ENCODE measurements around the gene MAP6. TPM values are rescaled to one million over a fixed set of nuclear protein-coding genes. Genes with fewer than 3 reads are reported as not detected.

Gene MAP6
- total and polyA plus RNA-seq, 9 donors: 6.1 to 13.4 (median 9.8) TPM

DNA sequence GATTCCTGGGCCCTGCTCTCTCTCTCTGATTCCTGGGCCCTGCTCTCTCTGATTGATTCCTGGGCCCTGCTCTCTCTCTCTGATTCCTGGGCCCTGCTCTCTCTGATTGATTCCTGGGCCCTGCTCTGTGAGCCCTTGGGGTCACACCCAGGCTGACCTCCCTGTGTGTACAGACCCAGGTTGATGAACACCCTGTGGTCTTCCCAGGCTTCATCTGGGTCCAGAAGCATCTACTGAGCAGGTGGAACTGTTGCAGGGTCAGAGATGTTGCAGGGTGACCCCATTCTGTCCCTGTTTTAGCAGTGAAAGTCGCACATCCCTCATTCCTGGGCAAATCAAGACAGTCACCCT lies 126.8 kb downstream of the MAP6 start:
- H3K4me3 ChIP-seq (ENCODE audit: low read length): no peak overlapping the region
- no peaks in the 10 kb centered on the region for H3K27me3 ChIP-seq (ENCODE audit: control insufficient read depth, insufficient read depth, low read length)
- H3K36me3 ChIP-seq (ENCODE audit: control insufficient read depth, insufficient read depth, low read length): no peaks in the 10 kb centered on the region
- peaks cover 19% of the 10 kb centered on the region for H3K4me1 ChIP-seq (ENCODE audit: control insufficient read depth, insufficient read depth, low read length)
- no peaks in the 10 kb centered on the region for H3K9me3 ChIP-seq (replicated peaks; ENCODE audit: control insufficient read depth, low read depth, low read length)
- 92% methylated on average over 1 of the region's 1 CpG for WGBS (ENCODE audit: insufficient coverage)
- DNase-seq: no peak
- H3K27ac ChIP-seq (ENCODE audit: low read length): no peak overlapping the region

DNA sequence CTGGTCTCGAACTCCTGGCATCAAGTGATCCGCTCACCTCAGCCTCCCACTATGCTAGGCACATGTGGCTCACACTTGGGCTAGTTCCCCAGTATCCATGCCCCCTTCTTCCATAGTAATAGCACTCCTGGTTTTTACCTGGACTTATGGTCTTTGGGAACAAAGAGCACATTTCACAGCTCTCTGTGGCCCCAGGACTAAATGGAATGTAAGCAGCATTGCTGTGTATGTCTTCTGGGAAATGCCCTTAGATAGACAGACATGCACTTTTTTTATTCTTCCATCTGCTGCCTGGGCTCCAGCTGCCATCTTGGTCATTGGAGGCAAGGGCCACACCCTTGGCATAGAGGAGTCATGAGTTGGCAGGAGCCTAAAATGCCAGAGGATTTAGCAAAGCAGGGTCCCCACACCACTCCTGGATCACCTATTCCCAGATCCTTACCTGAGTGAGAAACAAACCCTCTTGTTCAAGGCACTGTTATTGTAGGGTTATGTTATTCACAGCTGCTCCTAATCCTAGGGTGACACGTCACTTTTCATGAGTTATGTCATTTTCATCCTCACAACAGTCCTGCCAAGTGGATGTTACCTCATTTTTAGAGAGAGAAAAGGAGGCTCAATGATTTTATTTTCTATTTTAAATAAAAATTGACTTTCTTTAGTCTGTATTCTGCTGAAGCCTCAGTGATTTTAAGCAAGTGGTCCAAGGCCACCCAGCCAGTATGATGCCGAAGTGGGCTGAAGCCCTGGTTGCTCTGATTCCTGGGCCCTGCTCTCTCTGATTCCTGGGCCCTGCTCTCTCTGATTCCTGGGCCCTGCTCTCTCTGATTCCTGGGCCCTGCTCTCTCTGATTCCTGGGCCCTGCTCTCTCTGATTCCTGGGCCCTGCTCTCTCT lies 127.4 kb downstream of the MAP6 start:
- Histone ChIP-seq H3K9me3 (replicated peaks; ENCODE audit: control insufficient read depth, low read depth, low read length) (no peaks in the 10 kb centered on the region), H3K36me3 (ENCODE audit: control insufficient read depth, insufficient read depth, low read length) (no peaks in the 10 kb centered on the region), H3K27me3 (ENCODE audit: control insufficient read depth, insufficient read depth, low read length) (peaks cover 1% of the 10 kb centered on the region), H3K4me1 (ENCODE audit: control insufficient read depth, insufficient read depth, low read length) (peaks cover 19% of the 10 kb centered on the region), H3K4me3 (ENCODE audit: low read length) (no peak overlapping the region), H3K27ac (ENCODE audit: low read length) (no peak overlapping the region)
- no peak for DNase-seq
- 86% methylated on average over 3 of the region's 4 CpGs for WGBS (ENCODE audit: insufficient coverage)

DNA sequence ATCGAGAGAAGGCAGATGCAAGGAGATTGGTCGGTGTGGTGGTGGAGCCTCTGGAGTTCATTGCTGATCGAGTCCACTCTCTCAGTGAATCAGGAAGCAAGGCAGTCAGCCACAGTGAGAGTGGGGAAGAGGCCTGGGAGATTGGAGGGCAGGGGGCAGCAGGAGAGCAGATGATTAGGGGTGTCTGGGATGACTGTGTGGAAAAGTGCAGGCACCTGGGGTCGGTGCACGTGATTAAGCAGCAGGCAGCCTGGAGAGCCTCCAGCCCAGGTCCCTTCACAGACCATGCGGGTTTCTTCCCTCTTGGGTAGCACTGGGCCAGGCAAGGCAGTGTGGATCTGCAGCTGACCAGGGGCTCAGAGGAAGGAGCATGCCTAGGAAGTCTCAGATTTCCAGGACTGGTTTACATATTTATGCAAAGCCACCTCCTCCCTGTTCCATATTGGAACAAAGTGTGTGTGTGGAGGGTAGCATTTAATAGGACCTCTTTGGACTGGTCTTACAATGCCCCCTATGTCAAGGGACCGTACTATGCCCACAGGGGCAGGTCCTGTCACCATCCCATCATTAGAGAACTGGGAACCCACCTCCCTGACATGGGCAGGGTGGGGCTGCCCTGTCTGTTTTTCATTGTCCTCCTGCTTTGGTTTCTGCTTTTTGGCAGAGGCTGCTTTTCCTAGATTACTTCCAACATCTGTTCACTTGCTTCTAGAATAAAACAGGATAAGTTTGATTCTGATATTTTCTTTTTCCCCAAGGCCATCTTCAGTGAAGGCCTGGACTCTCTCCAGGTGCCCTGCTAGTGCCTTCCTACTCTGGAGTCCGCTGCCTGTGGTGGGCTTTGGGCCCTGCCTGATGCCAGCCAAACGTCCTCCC lies 129.1 kb downstream of the MAP6 start:
- Histone ChIP-seq H3K9me3 (replicated peaks; ENCODE audit: control insufficient read depth, low read depth, low read length) (no peaks in the 10 kb centered on the region), H3K4me1 (ENCODE audit: control insufficient read depth, insufficient read depth, low read length) (peaks cover 22% of the 10 kb centered on the region), H3K4me3 (ENCODE audit: low read length) (no peak overlapping the region), H3K36me3 (ENCODE audit: control insufficient read depth, insufficient read depth, low read length) (no peaks in the 10 kb centered on the region), H3K27ac (ENCODE audit: low read length) (peak overlapping the region; percentile 51), H3K27me3 (ENCODE audit: control insufficient read depth, insufficient read depth, low read length) (peaks cover 4% of the 10 kb centered on the region)
- peak; percentile 45 for DNase-seq
- WGBS (ENCODE audit: insufficient coverage): 23% methylated on average over 9 of the region's 9 CpGs

DNA sequence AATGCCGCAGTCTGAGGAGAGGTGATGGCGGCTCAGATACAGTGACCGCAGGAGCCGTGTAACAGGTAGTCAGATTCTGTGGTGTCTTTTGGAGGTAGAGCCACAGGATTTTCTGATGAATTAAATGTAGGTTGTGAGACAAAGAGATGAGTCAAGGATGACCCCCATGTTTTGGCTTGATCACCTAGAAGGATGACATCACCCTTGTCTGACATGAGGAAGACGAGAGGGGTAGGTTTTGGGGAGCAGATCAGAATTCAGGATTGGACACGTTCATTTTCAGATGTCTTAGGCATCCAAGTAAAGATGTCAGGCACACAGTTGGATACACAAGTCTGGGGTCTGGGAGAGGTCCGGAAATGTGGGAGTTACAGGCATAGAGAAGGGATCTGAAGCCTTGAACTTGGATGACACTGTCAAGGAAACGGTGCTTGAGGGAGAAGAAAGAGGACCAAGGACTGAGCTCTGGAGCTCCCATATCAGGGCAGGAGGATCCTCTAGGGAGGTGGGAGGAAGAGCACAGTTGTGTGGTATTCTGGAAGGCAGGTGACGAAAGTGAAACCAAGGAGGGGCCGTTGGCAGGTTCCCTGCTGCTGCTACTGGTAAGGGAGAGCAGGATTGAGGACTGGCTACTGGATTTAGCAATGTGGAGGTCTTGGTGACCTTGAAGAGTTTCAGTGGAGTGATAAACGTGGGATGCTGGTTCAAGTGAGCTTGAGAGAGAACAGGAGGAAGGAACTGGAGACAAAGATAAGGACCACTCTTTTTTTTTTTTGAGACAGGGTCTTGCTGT lies 130.5 kb downstream of the MAP6 start:
- 83% methylated on average over 11 of the region's 11 CpGs for WGBS (ENCODE audit: insufficient coverage)
- no peak overlapping the region for H3K4me3 ChIP-seq (ENCODE audit: low read length)
- no peaks in the 10 kb centered on the region for H3K36me3 ChIP-seq (ENCODE audit: control insufficient read depth, insufficient read depth, low read length)
- peaks cover 25% of the 10 kb centered on the region for H3K4me1 ChIP-seq (ENCODE audit: control insufficient read depth, insufficient read depth, low read length)
- no peak for DNase-seq
- no peak overlapping the region for H3K27ac ChIP-seq (ENCODE audit: low read length)
- peaks cover 4% of the 10 kb centered on the region for H3K27me3 ChIP-seq (ENCODE audit: control insufficient read depth, insufficient read depth, low read length)
- no peaks in the 10 kb centered on the region for H3K9me3 ChIP-seq (replicated peaks; ENCODE audit: control insufficient read depth, low read depth, low read length)

DNA sequence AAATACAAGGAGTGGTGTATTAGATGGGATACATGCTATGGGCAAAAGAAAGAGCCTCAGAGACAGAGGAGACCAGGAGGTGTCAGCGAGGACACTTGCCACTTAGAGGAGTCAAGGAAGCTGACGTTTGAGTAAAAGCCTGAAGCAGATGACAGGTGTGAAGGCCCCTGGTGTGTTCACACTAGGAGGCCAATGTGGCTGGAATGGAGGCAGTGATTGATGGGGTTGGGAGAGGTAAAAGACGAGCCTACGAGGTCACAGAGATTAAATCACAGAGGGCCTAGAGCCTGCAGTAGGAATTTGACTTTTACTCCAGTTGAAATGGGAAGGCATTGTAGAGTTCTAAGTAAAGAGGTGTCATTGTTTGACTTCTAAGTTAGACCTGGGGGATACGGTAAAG lies 131.1 kb downstream of the MAP6 start:
- Histone ChIP-seq H3K9me3 (replicated peaks; ENCODE audit: control insufficient read depth, low read depth, low read length) (no peaks in the 10 kb centered on the region), H3K36me3 (ENCODE audit: control insufficient read depth, insufficient read depth, low read length) (no peaks in the 10 kb centered on the region), H3K27me3 (ENCODE audit: control insufficient read depth, insufficient read depth, low read length) (peaks cover 4% of the 10 kb centered on the region), H3K4me3 (ENCODE audit: low read length) (no peak overlapping the region), H3K27ac (ENCODE audit: low read length) (no peak overlapping the region), H3K4me1 (ENCODE audit: control insufficient read depth, insufficient read depth, low read length) (peaks cover 25% of the 10 kb centered on the region)
- no peak for DNase-seq
- WGBS (ENCODE audit: insufficient coverage): 42% methylated on average over 5 of the region's 5 CpGs

Other genes starting within 250 kb of the MAP6 start
- gene KLHL35, start 235.8 kb downstream of the MAP6 start, total RNA-seq: 3.6 TPM
- gene KLHL35, start 235.8 kb downstream of the MAP6 start, polyA plus RNA-seq (ENCODE audit: insufficient read depth in 1 of 8, insufficient read length in 8 of 8, low replicate concordance in 1 of 8): 1 to 10 TPM; 2.3 to 6.5 (median 4.6) TPM
- gene GDPD5, start 143.1 kb downstream of the MAP6 start, total RNA-seq: 12.8 TPM
- gene GDPD5, start 143.1 kb downstream of the MAP6 start, polyA plus RNA-seq (ENCODE audit: insufficient read depth in 1 of 8, insufficient read length in 8 of 8, low replicate concordance in 1 of 8): 10 to 100 TPM; 14.1 to 33.2 (median 21.4) TPM
- 229 TPM for gene SERPINH1, start 106.8 kb downstream of the MAP6 start, total RNA-seq
- gene SERPINH1, start 106.8 kb downstream of the MAP6 start, polyA plus RNA-seq (ENCODE audit: insufficient read depth in 1 of 8, insufficient read length in 8 of 8, low replicate concordance in 1 of 8): 100 to 1,000 TPM; 316 to 589 (median 433) TPM
- gene MOGAT2, start 48.8 kb upstream of the MAP6 start, total RNA-seq: not detected
- 1 to 10 TPM in 2 of 8 donors, under 1 TPM in 1, not detected in 5; 0.10 to 9.2 (median 2.0) TPM for gene MOGAT2, start 48.8 kb upstream of the MAP6 start, polyA plus RNA-seq (ENCODE audit: insufficient read depth in 1 of 8, insufficient read length in 8 of 8, low replicate concordance in 1 of 8)
- gene DGAT2, start 99.7 kb upstream of the MAP6 start, total RNA-seq: 0.31 TPM
- gene DGAT2, start 99.7 kb upstream of the MAP6 start, polyA plus RNA-seq (ENCODE audit: insufficient read depth in 1 of 8, insufficient read length in 8 of 8, low replicate concordance in 1 of 8): 1 to 10 TPM in 2 of 8 donors, under 1 TPM in 6; 0.45 to 3.8 (median 0.78) TPM
- gene UVRAG, start 146.2 kb upstream of the MAP6 start, total RNA-seq: 9.8 TPM
- 10 to 100 TPM in 2 of 8 donors, 1 to 10 TPM in 6; 8.1 to 10.2 (median 9.1) TPM for gene UVRAG, start 146.2 kb upstream of the MAP6 start, polyA plus RNA-seq (ENCODE audit: insufficient read depth in 1 of 8, insufficient read length in 8 of 8, low replicate concordance in 1 of 8)

All from muscle of leg (tissue), 11 donors.